NCI-H2171 treated with DMSO at 0.1 percent for 48 hours (cell line): ENCODE results near the gene DDX1.

Source experiments
- DNase-seq: peaks from one replicate; lab custom pipeline; 2025; lab: John Stamatoyannopoulos, UW

Gene DDX1

GRCh38 chr2:15646661-15647060, 55.0 kb downstream of the DDX1 start:
- no peak for DNase-seq

- no peak for DNase-seq
These were observed 56.2 kb downstream of the DDX1 start for GRCh38 chr2:15647622-15648590.

- DNase-seq: no peak
These were observed 57.2 kb downstream of the DDX1 start for GRCh38 chr2:15648593-15649525.

GRCh38 chr2:15649561-15650255, 58.0 kb downstream of the DDX1 start:
- no peak for DNase-seq

GRCh38 chr2:15650616-15651366, 59.1 kb downstream of the DDX1 start:
- no peak for DNase-seq

- DNase-seq: no peak
These were observed 59.7 kb downstream of the DDX1 start for GRCh38 chr2:15651367-15651727.

GRCh38 chr2:15652252-15652651, 60.6 kb downstream of the DDX1 start:
- DNase-seq: no peak

- no peak for DNase-seq
These were observed 61.1 kb downstream of the DDX1 start for GRCh38 chr2:15652801-15653200.

GRCh38 chr2:15653806-15654726, 62.4 kb downstream of the DDX1 start:
- DNase-seq: no peak

GRCh38 chr2:15654727-15655073, 63.0 kb downstream of the DDX1 start:
- DNase-seq: no peak

- DNase-seq: no peak
These were observed 63.6 kb downstream of the DDX1 start for GRCh38 chr2:15655123-15655887.

GRCh38 chr2:15656090-15656489, 64.4 kb downstream of the DDX1 start:
- no peak for DNase-seq

GRCh38 chr2:15657759-15658158, 66.1 kb downstream of the DDX1 start:
- DNase-seq: no peak

GRCh38 chr2:15658911-15659310, 67.2 kb downstream of the DDX1 start:
- DNase-seq: no peak

GRCh38 chr2:15660491-15661294, 69.0 kb downstream of the DDX1 start:
- no peak for DNase-seq

- DNase-seq: no peak
These were observed 69.6 kb downstream of the DDX1 start for GRCh38 chr2:15661295-15661569.

- no peak for DNase-seq
These were observed 70.4 kb downstream of the DDX1 start for GRCh38 chr2:15662026-15662425.

- DNase-seq: no peak
These were observed 70.9 kb downstream of the DDX1 start for GRCh38 chr2:15662579-15662978.

- DNase-seq: no peak
These were observed 72.1 kb downstream of the DDX1 start for GRCh38 chr2:15663802-15664201.
